Hepatocyte (in vitro differentiated cells): Measurements from ENCODE around the gene BLOC1S3.

ENCODE experiments used
- EZH2 ChIP-seq: fragments of 200-600 bp; sonication (generic); IDR thresholded peaks from 2 replicates; pipeline ENCODE4 v1.6.1; 2016; ENCODE audit warnings: antibody characterized with exemption, mild to moderate bottlenecking, borderline replicate concordance
- EZH2phosphoT487 ChIP-seq: fragments of 200-600 bp; sonication (generic); IDR thresholded peaks from one replicate; pipeline ENCODE4 v1.6.1; 2018; ENCODE audit warnings: antibody characterized with exemption, mild to moderate bottlenecking, low read depth, moderate library complexity; ENCODE audit not compliant: unreplicated experiment, severe bottlenecking
- TF ChIP-seq, protein P1 (sequence below): fragments of 200-600 bp; sonication (generic); IDR thresholded peaks from 2 replicates; pipeline ENCODE4 v1.5.1; 2016; ENCODE audit warnings: antibody characterized with exemption, mild to moderate bottlenecking; ENCODE audit not compliant: poor library complexity

DNA sequence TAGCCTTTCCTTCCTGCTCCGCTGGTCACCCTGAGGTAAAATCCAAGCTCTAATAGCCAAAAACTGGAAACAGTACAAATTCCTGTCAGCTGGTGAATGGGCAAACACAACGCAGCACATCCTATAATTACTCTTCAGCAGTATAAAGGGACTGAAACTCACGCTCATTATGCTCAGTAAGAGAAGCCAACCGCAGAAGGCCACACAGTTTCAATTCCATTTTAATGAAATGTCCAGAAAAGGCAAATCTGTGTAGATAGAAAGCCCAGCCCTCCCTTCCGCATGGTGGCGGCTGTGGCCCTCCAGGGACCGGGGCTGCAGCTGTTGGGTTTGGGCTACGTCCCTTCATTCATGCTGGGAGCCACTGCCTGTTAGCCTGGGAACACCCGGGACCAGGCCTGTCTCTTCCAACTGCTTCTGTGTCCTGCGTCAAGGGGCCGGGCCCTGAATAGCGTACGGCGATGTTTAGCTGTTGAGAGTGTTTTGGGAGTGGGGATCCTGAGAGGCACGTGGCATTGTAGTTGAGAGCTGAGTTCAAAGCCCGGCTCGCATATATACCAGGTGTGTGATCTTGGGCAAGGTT lies 41.3 kb upstream of the BLOC1S3 start:
- TF ChIP-seq, protein P1, sequence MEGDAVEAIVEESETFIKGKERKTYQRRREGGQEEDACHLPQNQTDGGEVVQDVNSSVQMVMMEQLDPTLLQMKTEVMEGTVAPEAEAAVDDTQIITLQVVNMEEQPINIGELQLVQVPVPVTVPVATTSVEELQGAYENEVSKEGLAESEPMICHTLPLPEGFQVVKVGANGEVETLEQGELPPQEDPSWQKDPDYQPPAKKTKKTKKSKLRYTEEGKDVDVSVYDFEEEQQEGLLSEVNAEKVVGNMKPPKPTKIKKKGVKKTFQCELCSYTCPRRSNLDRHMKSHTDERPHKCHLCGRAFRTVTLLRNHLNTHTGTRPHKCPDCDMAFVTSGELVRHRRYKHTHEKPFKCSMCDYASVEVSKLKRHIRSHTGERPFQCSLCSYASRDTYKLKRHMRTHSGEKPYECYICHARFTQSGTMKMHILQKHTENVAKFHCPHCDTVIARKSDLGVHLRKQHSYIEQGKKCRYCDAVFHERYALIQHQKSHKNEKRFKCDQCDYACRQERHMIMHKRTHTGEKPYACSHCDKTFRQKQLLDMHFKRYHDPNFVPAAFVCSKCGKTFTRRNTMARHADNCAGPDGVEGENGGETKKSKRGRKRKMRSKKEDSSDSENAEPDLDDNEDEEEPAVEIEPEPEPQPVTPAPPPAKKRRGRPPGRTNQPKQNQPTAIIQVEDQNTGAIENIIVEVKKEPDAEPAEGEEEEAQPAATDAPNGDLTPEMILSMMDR, result no peak
- TF ChIP-seq EZH2phosphoT487 (no peak), EZH2 (no peak)
